ENCODE data around the gene SUPT4H1. TPM values are rescaled to one million over a fixed set of nuclear protein-coding genes. Genes with fewer than 3 reads are reported as not detected.

The SUPT4H1 gene
- total RNA-seq, 1 experiment from 2014 or later = 61.6 TPM

GRCh38 chr17:58331815-58332777 is 19.9 kb downstream of the SUPT4H1 start:
- no peak for DNase-seq (ENCODE audit: extremely low read depth, low read depth)

GRCh38 chr17:58330997-58331814 is 20.8 kb downstream of the SUPT4H1 start:
- no peak for DNase-seq (ENCODE audit: extremely low read depth, low read depth)

- no peak for DNase-seq (ENCODE audit: extremely low read depth, low read depth)
These were observed 21.4 kb downstream of the SUPT4H1 start for GRCh38 chr17:58330538-58330996.

- DNase-seq (ENCODE audit: extremely low read depth, low read depth) = no peak
These were observed 22.0 kb downstream of the SUPT4H1 start for GRCh38 chr17:58329810-58330537.

GRCh38 chr17:58329035-58329809 is 22.8 kb downstream of the SUPT4H1 start:
- no peak for DNase-seq (ENCODE audit: extremely low read depth, low read depth)

- no peak for DNase-seq (ENCODE audit: extremely low read depth, low read depth)
These were observed 23.6 kb downstream of the SUPT4H1 start, which contains the start of gene TSPOAP1 for GRCh38 chr17:58328195-58329034. Gene TSPOAP1 (minus strand): TSS chr17:58328795. CDS start chr17:58327920, 875 bp downstream.

GRCh38 chr17:58327363-58328194 is 24.4 kb downstream of the SUPT4H1 start:
- DNase-seq (ENCODE audit: extremely low read depth, low read depth) = no peak

- no peak for DNase-seq (ENCODE audit: extremely low read depth, low read depth)
These were observed 25.2 kb downstream of the SUPT4H1 start for GRCh38 chr17:58326609-58327362.

GRCh38 chr17:58325976-58326468 is 26.0 kb downstream of the SUPT4H1 start:
- no peak for DNase-seq (ENCODE audit: extremely low read depth, low read depth)

- no peak for DNase-seq (ENCODE audit: extremely low read depth, low read depth)
These were observed 26.7 kb downstream of the SUPT4H1 start for GRCh38 chr17:58325289-58325726.

GRCh38 chr17:58324409-58325288 is 27.4 kb downstream of the SUPT4H1 start:
- DNase-seq (ENCODE audit: extremely low read depth, low read depth) = no peak

- no peak for DNase-seq (ENCODE audit: extremely low read depth, low read depth)
These were observed 28.0 kb downstream of the SUPT4H1 start for GRCh38 chr17:58324056-58324408.

- no peak for DNase-seq (ENCODE audit: extremely low read depth, low read depth)
These were observed 28.5 kb downstream of the SUPT4H1 start for GRCh38 chr17:58323366-58324055.

- no peak for DNase-seq (ENCODE audit: extremely low read depth, low read depth)
These were observed 29.3 kb downstream of the SUPT4H1 start for GRCh38 chr17:58322581-58323185.
